H1 (cell line): Measurements from ENCODE around the gene DIO3. TPM values are rescaled to one million over a fixed set of nuclear protein-coding genes. Genes with fewer than 3 reads are reported as not detected.

Source experiments
- CTCF ChIA-PET: fragments of 300-600 bp; sonication (Branson Sonifier 250); formaldehyde crosslinking; loops from one replicate; lab custom pipeline; 2021; ENCODE audit not compliant: partially characterized antibody; lab: Charles Lee
- POLR2A ChIA-PET: fragments of 300-600 bp; sonication (Branson Sonifier 250); formaldehyde crosslinking; loops from one replicate; lab custom pipeline; 2021; ENCODE audit warnings: inconsistent platforms; ENCODE audit not compliant: partially characterized antibody; lab: Charles Lee
- DNase-seq, 2 experiments: peaks; one replicate each; pipeline versions ENCODE4 v3.0.0 to v3.0.0-alpha.2; 2010 to 2022; ENCODE audit warnings: low spot score in 2 of 2, low read depth in 1 of 2, mixed read lengths in 1 of 2
- FAIRE-seq: peaks from 2 replicates; lab custom pipeline; 2011; peaks lifted over from hg19 to GRCh38; lab: Jason Lieb, UNC
- H2AFZ ChIP-seq: 2 replicates; pipeline ENCODE4 v1.8.1; 2012; ENCODE audit warnings: low read length, inconsistent platforms
- H2AK5ac ChIP-seq: 2 replicates; pipeline ENCODE4 v1.6.1; 2013; ENCODE audit warnings: low read depth, low read length
- H2BK120ac ChIP-seq: replicated peaks from 2 replicates; pipeline ENCODE3; 2013; ENCODE audit warnings: low read depth, low read length, inconsistent platforms
- H2BK12ac ChIP-seq: 2 replicates; pipeline ENCODE4 v1.6.1; 2013; ENCODE audit warnings: low read depth, low read length
- H2BK15ac ChIP-seq: 2 replicates; pipeline ENCODE4 v1.6.1; 2013; ENCODE audit warnings: low read length
- H2BK20ac ChIP-seq: 2 replicates; pipeline ENCODE4 v1.6.1; 2013; ENCODE audit warnings: low read length
- H2BK5ac ChIP-seq: 2 replicates; pipeline ENCODE4 v1.6.1; 2013; ENCODE audit warnings: low read depth, low read length
- H3K14ac ChIP-seq: 2 replicates; pipeline ENCODE4 v1.6.1; 2013; ENCODE audit warnings: inconsistent platforms; ENCODE audit not compliant: insufficient read length
- H3K18ac ChIP-seq: 2 replicates; pipeline ENCODE4 v1.6.1; 2013; ENCODE audit warnings: low read length; ENCODE audit errors: extremely low read depth
- H3K23ac ChIP-seq: 2 replicates; pipeline ENCODE4 v1.6.1; 2013; ENCODE audit warnings: inconsistent platforms; ENCODE audit not compliant: insufficient read length
- H3K23me2 ChIP-seq: 2 replicates; pipeline ENCODE4 v1.6.1; 2013; ENCODE audit warnings: low read depth, low read length
- H3K27ac ChIP-seq: 2 replicates; pipeline ENCODE4 v1.6.1; 2011; ENCODE audit warnings: low read depth, low read length, inconsistent platforms
- H3K27me3 ChIP-seq, 4 experiments: replicated peaks in 1 of 4; 1 replicate in 1 of 4; 2 replicates in 3 of 4; pipeline versions ENCODE4 v1.6.1 to v1.8.1; 2011 to 2013; ENCODE audit warnings: low read length in 3 of 4, mild to moderate bottlenecking in 3 of 4, inconsistent platforms in 2 of 4, mixed read lengths in 2 of 4, moderate library complexity in 1 of 4; ENCODE audit not compliant: control insufficient read depth in 3 of 4, insufficient read depth in 3 of 4; ENCODE audit errors: extremely low read depth in 1 of 4
- H3K36me3 ChIP-seq, 4 experiments: 2 replicates each; pipeline versions ENCODE4 v1.6.1 to v1.8.1; 2011 to 2013; ENCODE audit warnings: mild to moderate bottlenecking in 4 of 4, low read length in 3 of 4, moderate library complexity in 2 of 4, control low read depth in 1 of 4, inconsistent platforms in 1 of 4; ENCODE audit not compliant: insufficient read depth in 4 of 4, control insufficient read depth in 2 of 4
- H3K4ac ChIP-seq: replicated peaks from 2 replicates; pipeline ENCODE3; 2013; ENCODE audit warnings: low read length, low read depth, mixed read lengths, inconsistent platforms; ENCODE audit not compliant: insufficient read length
- H3K4me1 ChIP-seq, 4 experiments: replicated peaks in 1 of 4; 1 replicate in 1 of 4; 2 replicates in 3 of 4; pipeline versions ENCODE4 v1.6.1 to v1.8.1; 2011 to 2013; ENCODE audit warnings: low read length in 3 of 4, inconsistent platforms in 2 of 4, mixed read lengths in 1 of 4; ENCODE audit not compliant: insufficient read depth in 4 of 4, control insufficient read depth in 3 of 4
- H3K4me2 ChIP-seq, 2 experiments: 2 replicates each; pipeline versions ENCODE4 v1.6.1 to v1.8.1; 2011 to 2013; ENCODE audit warnings: low read depth in 2 of 2, low read length in 2 of 2, control low read depth in 1 of 2, inconsistent platforms in 1 of 2, mild to moderate bottlenecking in 1 of 2; ENCODE audit not compliant: insufficient read depth in 1 of 2
- H3K4me3 ChIP-seq, 4 experiments: fragments of 200-600, 300-600 bp in 1 of 4; sonication (generic), shearing (Covaris generic), sonication (Bioruptor Twin) in 1 of 4; 2 replicates each; pipeline versions ENCODE4 v1.5.1 to v1.8.1; 2011 to 2016; ENCODE audit warnings: low read length in 4 of 4, low read depth in 3 of 4, control low read depth in 2 of 4, inconsistent platforms in 2 of 4, mild to moderate bottlenecking in 2 of 4, mixed read lengths in 1 of 4, moderate library complexity in 1 of 4; ENCODE audit not compliant: insufficient read depth in 2 of 4; ENCODE audit errors: extremely low read depth in 1 of 4
- H3K56ac ChIP-seq: replicated peaks from 2 replicates; pipeline ENCODE3; 2013; ENCODE audit warnings: low read depth, mild to moderate bottlenecking, mixed read lengths, low read length, inconsistent platforms; ENCODE audit not compliant: insufficient read length
- H3K79me1 ChIP-seq: 2 replicates; pipeline ENCODE4 v1.6.1; 2013; ENCODE audit warnings: low read depth, low read length, control low read depth
- H3K79me2 ChIP-seq, 2 experiments: 2 replicates each; pipeline versions ENCODE4 v1.6.1 to v1.8.1; 2012 to 2013; ENCODE audit warnings: low read length in 2 of 2, mild to moderate bottlenecking in 2 of 2, inconsistent platforms in 1 of 2; ENCODE audit not compliant: insufficient read depth in 2 of 2, control insufficient read depth in 1 of 2
- H3K9ac ChIP-seq, 4 experiments: replicated peaks in 1 of 4; 1 replicate in 1 of 4; 2 replicates in 3 of 4; pipeline versions ENCODE4 v1.6.1 to v1.8.1; 2011 to 2013; ENCODE audit warnings: low read depth in 3 of 4, low read length in 3 of 4, control low read depth in 2 of 4, mild to moderate bottlenecking in 2 of 4, moderate library complexity in 2 of 4, inconsistent platforms in 1 of 4; ENCODE audit errors: extremely low read depth in 1 of 4
- H3K9me3 ChIP-seq, 2 experiments: 2 replicates each; pipeline versions ENCODE4 v1.6.1 to v1.8.1; 2012 to 2013; ENCODE audit warnings: mild to moderate bottlenecking in 2 of 2, moderate library complexity in 2 of 2, control low read depth in 1 of 2, inconsistent platforms in 1 of 2, low read depth in 1 of 2, low read length in 1 of 2, mixed read lengths in 1 of 2; ENCODE audit not compliant: insufficient read depth in 2 of 2
- H4K20me1 ChIP-seq, 2 experiments: replicated peaks in 1 of 2; 2 replicates each; pipeline versions ENCODE3 to v1.8.1; 2011 to 2013; ENCODE audit warnings: inconsistent platforms in 2 of 2, low read length in 2 of 2, mild to moderate bottlenecking in 1 of 2; ENCODE audit not compliant: insufficient read depth in 2 of 2, control insufficient read depth in 1 of 2
- H4K5ac ChIP-seq: 2 replicates; pipeline ENCODE4 v1.6.1; 2013; ENCODE audit warnings: low read length, low read depth, mixed read lengths, inconsistent platforms; ENCODE audit not compliant: insufficient read length
- H4K8ac ChIP-seq: 2 replicates; pipeline ENCODE4 v1.8.0; 2013; ENCODE audit warnings: mild to moderate bottlenecking, moderate library complexity, low read length, inconsistent platforms; ENCODE audit not compliant: insufficient read depth; ENCODE audit errors: extremely low read depth
- H4K91ac ChIP-seq: replicated peaks from 2 replicates; pipeline ENCODE3; 2013; ENCODE audit warnings: low read length, mixed read lengths, inconsistent platforms; ENCODE audit not compliant: insufficient read length
- CBX8 ChIP-seq: fragments of 300-800, 300-1000 bp; sonication (generic); IDR thresholded peaks from 2 replicates; pipeline ENCODE4 v1.7.1; 2016; ENCODE audit warnings: low read depth, low read length, borderline replicate concordance
- CTBP2 ChIP-seq: IDR thresholded peaks from 2 replicates; pipeline ENCODE4 v1.7.0; 2011; ENCODE audit warnings: borderline replicate concordance, mild to moderate bottlenecking, moderate library complexity, mixed read lengths, low read length; ENCODE audit not compliant: insufficient read depth, insufficient read length
- EZH2 ChIP-seq: fragments of 200-600 bp; sonication (generic); IDR thresholded peaks from 2 replicates; pipeline ENCODE4 v1.7.1; 2012; ENCODE audit warnings: low read depth, mild to moderate bottlenecking, moderate library complexity, low read length, inconsistent platforms; ENCODE audit not compliant: severe bottlenecking
- GTF2F1 ChIP-seq: IDR thresholded peaks from 2 replicates; pipeline ENCODE4 v1.6.1; 2012; ENCODE audit warnings: low read depth, low read length, improper control_type of control experiment, borderline replicate concordance
- KDM4A ChIP-seq: IDR thresholded peaks from one replicate; pipeline ENCODE4 v1.7.1; 2012; ENCODE audit warnings: low read depth, mild to moderate bottlenecking, moderate library complexity, low read length, inconsistent platforms; ENCODE audit not compliant: severe bottlenecking
- PHF8 ChIP-seq: fragments of 200-600 bp; sonication (generic); conservative IDR thresholded peaks from 2 replicates; pipeline ENCODE4 v1.7.1; 2012; ENCODE audit warnings: low read depth, mild to moderate bottlenecking, inconsistent platforms, low read length, moderate library complexity
- POLR2A ChIP-seq, 2 experiments: IDR thresholded peaks; 1 replicate in 1 of 2; 2 replicates in 1 of 2; pipeline ENCODE4 v1.6.1; 2011; ENCODE audit warnings: low read depth in 2 of 2, low read length in 2 of 2, mild to moderate bottlenecking in 2 of 2; ENCODE audit errors: control extremely low read depth in 1 of 2
- RAD21 ChIP-seq, 2 experiments: IDR thresholded peaks in 1 of 2; conservative IDR thresholded peaks in 1 of 2; 2 replicates each; pipeline ENCODE4 v1.6.1; 2011; ENCODE audit warnings: low read depth in 2 of 2, low read length in 2 of 2, improper control_type of control experiment in 1 of 2, inconsistent platforms in 1 of 2, mild to moderate bottlenecking in 1 of 2, moderate library complexity in 1 of 2
- SIN3A ChIP-seq, 2 experiments: IDR thresholded peaks in 1 of 2; conservative IDR thresholded peaks in 1 of 2; 2 replicates each; pipeline ENCODE4 v1.6.1; 2011 to 2012; ENCODE audit warnings: low read length in 2 of 2, improper control_type of control experiment in 1 of 2, low read depth in 1 of 2, mild to moderate bottlenecking in 1 of 2
- TEAD4 ChIP-seq: IDR thresholded peaks from 2 replicates; pipeline ENCODE4 v1.6.1; 2012; ENCODE audit warnings: low read depth, low read length, inconsistent platforms, mixed read lengths
- WGBS, 2 experiments: shearing (Covaris generic) in 1 of 2; methylation state at CpG; one replicate each; pipeline versions ENCODE4 v1.1.6 to v1.1.7; 2013 to 2015; ENCODE audit warnings: low lambda C conversion rate in 2 of 2, mixed read lengths in 2 of 2, inconsistent platforms in 1 of 2, low coverage in 1 of 2, missing lambda C conversion rate in 1 of 2; ENCODE audit not compliant: insufficient replicate concordance in 2 of 2, insufficient coverage in 1 of 2, insufficient read length in 1 of 2; ENCODE audit errors: extremely low coverage in 1 of 2, missing lambda C conversion rate in 1 of 2; 5-methylcytosine and 5-hydroxymethylcytosine counted together
- polyA plus RNA-seq, 7 experiments: library from polyadenylated mRNA; depleted of rRNA in 3 of 7; stranded (reverse) in 5 of 7; unstranded in 2 of 7; fragments of >200 nt in 5 of 7; fragments of 200-250 nt in 2 of 7; gene quantifications; 1 replicate in 5 of 7; 2 replicates in 1 of 7; 4 replicates in 1 of 7; pipeline versions ENCODE4 v1.2.1 to v1.2.3, GENCODE V29; 2011 to 2013; ENCODE audit warnings: missing spikeins in 2 of 7, mixed read lengths in 2 of 7
- total RNA-seq: library from RNA; stranded (reverse); fragmentation: NEBNext Ultra II Directional; extraction: Animal tissue kit (Norgen Biotek cat#: 25700); gene quantifications from 2 replicates; pipeline ENCODE4 v1.2.1, GENCODE V29; 2021
- TF ChIP-seq, protein P1 (sequence below), 3 experiments: IDR thresholded peaks; 1 replicate in 2 of 3; 2 replicates in 1 of 3; pipeline versions ENCODE4 v1.5.1 to v1.6.1; 2011; ENCODE audit warnings: low read length in 3 of 3, mild to moderate bottlenecking in 3 of 3, inconsistent platforms in 2 of 3, low read depth in 1 of 3, moderate library complexity in 1 of 3; ENCODE audit not compliant: insufficient read depth in 1 of 3; ENCODE audit errors: control extremely low read depth in 1 of 3

Gene DIO3
- total and polyA plus RNA-seq, 2 of the 8 experiments (the other 6 are each of a cell fraction or from before 2014, with no cell fraction given) = 0.17 to 0.19 TPM

DNA sequence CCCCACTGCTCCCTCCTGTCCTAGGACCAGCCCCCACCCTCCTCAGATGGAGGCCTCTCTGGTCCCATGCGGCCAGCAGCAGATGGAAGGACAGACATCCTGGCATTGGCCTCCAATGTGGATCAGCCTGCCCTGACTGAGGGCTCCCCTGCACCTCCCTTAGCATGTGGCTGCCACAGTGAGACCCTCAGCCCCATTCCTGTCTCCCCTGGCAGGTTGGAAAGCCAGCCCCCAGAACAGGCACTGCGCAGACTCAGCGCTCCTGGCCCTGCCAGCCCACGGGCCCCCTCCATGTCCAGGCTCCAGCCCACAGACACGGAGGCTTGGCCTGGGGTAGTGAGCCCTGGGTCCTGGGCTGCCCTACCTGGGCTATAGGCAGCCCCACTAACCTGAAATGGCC is 47.2 kb upstream of the DIO3 start:
- Histone ChIP-seq H2BK5ac (no peak overlapping the region), H3K36me3 (no peaks in the 10 kb centered on the region), H2BK20ac (no peak overlapping the region), H3K27me3 (no peaks in the 10 kb centered on the region), H3K14ac (no peak overlapping the region), H2AK5ac (no peak overlapping the region), H3K4me1 (no peaks in the 10 kb centered on the region), H3K4me2 (no peak overlapping the region), H2BK15ac (no peak overlapping the region), H4K91ac (no peak overlapping the region), H3K56ac (no peak overlapping the region), H3K9me3 (peaks cover 7 to 17% of the 10 kb centered on the region in 2 experiments), H2BK12ac (no peak overlapping the region), H4K8ac (peak overlapping the region; percentile 45; the same call in 1 of the 2 replicates), H4K5ac (no peak overlapping the region), H3K4ac (no peak overlapping the region), H3K4me3 (no peak overlapping the region), H3K18ac (no peak overlapping the region), H2BK120ac (no peak overlapping the region), H3K79me1 (no peaks in the 10 kb centered on the region), H3K23ac (no peak overlapping the region), H3K9ac (no peak overlapping the region), H3K27ac (no peak overlapping the region), H3K79me2 (no peaks in the 10 kb centered on the region), H2AFZ (no peak overlapping the region), H4K20me1 (no peaks in the 10 kb centered on the region), H3K23me2 (no peaks in the 10 kb centered on the region)
- TF ChIP-seq GTF2F1 = no peak
- no peak for TF ChIP-seq POLR2A (IDR thresholded peaks at IDR 0.05; ENCODE audit: control extremely low read depth in 1 of 2, low read depth in 2 of 2, low read length in 2 of 2)
- no peak for TF ChIP-seq CTBP2
- no peak for TF ChIP-seq KDM4A
- no peak for TF ChIP-seq PHF8
- TF ChIP-seq EZH2 = no peak
- TF ChIP-seq RAD21 (IDR thresholded peaks at IDR 0.05 in 1 of 2, conservative IDR thresholded peaks at IDR 0.05 in 1 of 2; ENCODE audit: low read depth in 2 of 2, low read length in 2 of 2) = no peak
- TF ChIP-seq CBX8 = no peak
- TF ChIP-seq TEAD4 = no peak
- TF ChIP-seq, protein P1, sequence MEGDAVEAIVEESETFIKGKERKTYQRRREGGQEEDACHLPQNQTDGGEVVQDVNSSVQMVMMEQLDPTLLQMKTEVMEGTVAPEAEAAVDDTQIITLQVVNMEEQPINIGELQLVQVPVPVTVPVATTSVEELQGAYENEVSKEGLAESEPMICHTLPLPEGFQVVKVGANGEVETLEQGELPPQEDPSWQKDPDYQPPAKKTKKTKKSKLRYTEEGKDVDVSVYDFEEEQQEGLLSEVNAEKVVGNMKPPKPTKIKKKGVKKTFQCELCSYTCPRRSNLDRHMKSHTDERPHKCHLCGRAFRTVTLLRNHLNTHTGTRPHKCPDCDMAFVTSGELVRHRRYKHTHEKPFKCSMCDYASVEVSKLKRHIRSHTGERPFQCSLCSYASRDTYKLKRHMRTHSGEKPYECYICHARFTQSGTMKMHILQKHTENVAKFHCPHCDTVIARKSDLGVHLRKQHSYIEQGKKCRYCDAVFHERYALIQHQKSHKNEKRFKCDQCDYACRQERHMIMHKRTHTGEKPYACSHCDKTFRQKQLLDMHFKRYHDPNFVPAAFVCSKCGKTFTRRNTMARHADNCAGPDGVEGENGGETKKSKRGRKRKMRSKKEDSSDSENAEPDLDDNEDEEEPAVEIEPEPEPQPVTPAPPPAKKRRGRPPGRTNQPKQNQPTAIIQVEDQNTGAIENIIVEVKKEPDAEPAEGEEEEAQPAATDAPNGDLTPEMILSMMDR (IDR thresholded peaks at IDR 0.05; ENCODE audit: control extremely low read depth in 1 of 3, insufficient read depth in 1 of 3, low read depth in 1 of 3, low read length in 3 of 3) = no peak
- no peak for TF ChIP-seq SIN3A (conservative IDR thresholded peaks at IDR 0.05 in 1 of 2, IDR thresholded peaks at IDR 0.05 in 1 of 2; ENCODE audit: low read depth in 1 of 2, low read length in 2 of 2)
- ChIA-PET POLR2A (no interaction called here), CTCF (interaction anchor here (0.7 to 1.9 kb wide), 3 partner anchors 14 to 255 kb away, joined by 3 to 7 read pairs (median 3); no protein-coding TSS in a partner anchor)
- no peak for DNase-seq
- no peak for FAIRE-seq
- WGBS, 2 experiments = 86% methylated on average over 5 of the region's 5 CpGs; no CpG with 5 or more reads in 1 of the 2 experiments
